GM19240 (cell line): ENCODE data around the gene IFIT1B.
"Not testable (repeated sequence)": the region's sequence is repeated elsewhere in the genome, so short reads cannot be mapped to it uniquely, and the experiment has no call there.

Experiments
- DNase-seq: peaks from one replicate; pipeline ENCODE4 v3.0.0; 2011; ENCODE audit warnings: low spot score; ENCODE audit not compliant: insufficient read length

IFIT1B gene

GRCh38 chr10:89347701-89348457, 30.0 kb upstream of the IFIT1B start:
- DNase-seq, result no peak

- no peak for DNase-seq
Measured at GRCh38 chr10:89348481-89348880, 29.4 kb upstream of the IFIT1B start.

GRCh38 chr10:89348975-89349374, 28.9 kb upstream of the IFIT1B start:
- DNase-seq, result no peak

GRCh38 chr10:89350631-89351315, 27.1 kb upstream of the IFIT1B start:
- not testable (repeated sequence) for DNase-seq

GRCh38 chr10:89351412-89351779, 26.5 kb upstream of the IFIT1B start:
- no peak for DNase-seq

- no peak for DNase-seq
Measured at GRCh38 chr10:89351780-89352597, 25.9 kb upstream of the IFIT1B start.

- DNase-seq, result no peak
Measured at GRCh38 chr10:89352802-89353201, 25.1 kb upstream of the IFIT1B start.

- no peak for DNase-seq
Measured at GRCh38 chr10:89355394-89355931, 22.4 kb upstream of the IFIT1B start.

- DNase-seq, result no peak
Measured at GRCh38 chr10:89357096-89357495, 20.8 kb upstream of the IFIT1B start.

- no peak for DNase-seq
Measured at GRCh38 chr10:89357975-89358374, 19.9 kb upstream of the IFIT1B start.

- no peak for DNase-seq
Measured at GRCh38 chr10:89360157-89360556, 17.7 kb upstream of the IFIT1B start.

- no peak for DNase-seq
Measured at GRCh38 chr10:89362929-89363328, 14.9 kb upstream of the IFIT1B start.

GRCh38 chr10:89363729-89364442, 14.0 kb upstream of the IFIT1B start:
- DNase-seq, result no peak

- no peak for DNase-seq
Measured at GRCh38 chr10:89364531-89364930, 13.3 kb upstream of the IFIT1B start.

- DNase-seq, result peak; percentile 35
Measured at GRCh38 chr10:89367529-89367928, 10.3 kb upstream of the IFIT1B start.

- DNase-seq, result no peak
Measured at GRCh38 chr10:89368129-89368528, 9.7 kb upstream of the IFIT1B start.

GRCh38 chr10:89369156-89370105, 8.4 kb upstream of the IFIT1B start:
- DNase-seq, result no peak

- DNase-seq, result no peak
Measured at GRCh38 chr10:89371079-89371478, 6.8 kb upstream of the IFIT1B start.

- no peak for DNase-seq
Measured at GRCh38 chr10:89371987-89372386, 5.9 kb upstream of the IFIT1B start.
